Left renal pelvis (tissue), 4 donors: ENCODE data around the gene DNAH11. TPM values are rescaled to one million over a fixed set of nuclear protein-coding genes. Genes with fewer than 3 reads are reported as not detected.
A peak's percentile ranks its signal among the peaks of the same experiment; 100 is the strongest.
"Not testable (repeated sequence)": the region's sequence is repeated elsewhere in the genome, so short reads cannot be mapped to it uniquely, and the experiment has no call there.

Experiments used
- DNase-seq, 4 donors: peaks; one replicate each; pipeline ENCODE4 v3.0.0-alpha.2; 2013; ENCODE audit warnings: low read depth in 4 of 4, low spot score in 3 of 4
- polyA plus RNA-seq, 4 donors: library from polyadenylated mRNA; unstranded; fragments of 120-200 nt; gene quantifications; one replicate each; pipeline ENCODE4 v1.2.1, GENCODE V29; 2013; ENCODE audit not compliant: insufficient read length in 4 of 4

DNAH11 gene
- polyA plus RNA-seq, 4 donors, result 2.3 to 23.3 (median 3.2) TPM

DNA sequence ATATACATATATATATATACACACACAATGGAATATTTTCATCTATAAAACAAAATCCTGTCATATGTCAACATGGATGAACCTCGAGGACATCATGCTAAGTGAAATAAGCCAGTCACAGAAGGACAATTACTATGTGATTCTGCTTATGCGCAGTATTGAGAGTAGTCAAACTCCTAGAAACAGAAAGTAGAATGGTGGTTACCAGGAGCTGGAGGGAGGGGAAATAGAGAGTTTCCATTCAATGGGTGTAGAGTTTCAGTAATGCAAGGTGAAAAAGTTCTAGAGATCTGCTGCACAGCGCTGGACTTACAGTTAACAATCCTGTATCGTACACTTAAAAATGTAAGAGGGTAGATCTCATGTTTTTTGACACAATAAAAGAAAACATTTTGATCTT is 221.0 kb downstream of the DNAH11 start:
- DNase-seq, result no peak

DNA sequence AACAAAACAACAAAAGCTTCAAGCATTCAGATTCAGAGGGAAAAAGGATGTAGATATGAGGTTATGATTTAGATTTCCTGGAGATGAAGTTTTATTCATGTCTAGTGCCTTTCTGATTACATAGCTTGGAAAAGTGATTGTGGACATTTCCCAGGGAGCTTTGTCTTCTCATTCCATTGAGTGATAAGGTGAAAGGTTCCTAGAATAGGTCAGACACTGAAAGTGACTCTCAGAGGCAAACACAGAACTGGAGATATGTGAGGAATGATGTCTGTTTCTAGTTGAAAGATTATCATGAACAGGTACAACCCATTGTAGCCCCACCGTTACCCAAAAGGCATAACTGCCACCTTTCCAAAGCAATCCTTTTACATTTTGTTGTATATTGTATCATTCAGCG is 223.4 kb downstream of the DNAH11 start:
- no peak for DNase-seq

DNA sequence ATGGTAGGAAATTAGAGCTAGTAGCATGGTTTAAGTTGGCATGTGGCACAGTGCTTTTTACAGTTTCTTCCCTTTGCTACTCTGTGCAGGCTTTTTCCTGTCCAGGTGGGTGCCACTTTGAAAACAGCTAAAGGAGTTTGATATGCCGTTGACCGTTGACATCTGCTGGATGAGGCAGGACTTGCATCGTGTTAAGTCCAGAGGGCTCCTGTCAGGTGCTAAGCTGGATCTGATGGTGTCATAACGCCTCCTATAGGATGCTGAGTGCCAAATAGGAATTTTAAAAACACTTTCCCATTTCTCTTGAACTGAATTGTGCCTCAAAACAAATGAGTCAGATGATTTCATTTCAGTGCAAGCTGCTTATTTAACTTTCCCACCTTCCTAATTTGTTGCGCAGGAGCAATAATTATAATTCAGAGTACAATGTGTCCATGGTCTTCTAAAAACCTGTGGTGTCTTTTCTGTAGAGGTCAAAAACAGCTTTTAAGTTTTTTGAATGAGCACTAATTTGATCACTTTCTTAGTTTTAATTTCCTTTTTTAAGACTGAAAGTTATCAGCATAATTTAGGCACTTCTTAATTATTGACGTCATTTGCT is 224.6 kb downstream of the DNAH11 start:
- DNase-seq, result peak in 3 of 4 donors; percentile 61 to 76 (median 68)

DNA sequence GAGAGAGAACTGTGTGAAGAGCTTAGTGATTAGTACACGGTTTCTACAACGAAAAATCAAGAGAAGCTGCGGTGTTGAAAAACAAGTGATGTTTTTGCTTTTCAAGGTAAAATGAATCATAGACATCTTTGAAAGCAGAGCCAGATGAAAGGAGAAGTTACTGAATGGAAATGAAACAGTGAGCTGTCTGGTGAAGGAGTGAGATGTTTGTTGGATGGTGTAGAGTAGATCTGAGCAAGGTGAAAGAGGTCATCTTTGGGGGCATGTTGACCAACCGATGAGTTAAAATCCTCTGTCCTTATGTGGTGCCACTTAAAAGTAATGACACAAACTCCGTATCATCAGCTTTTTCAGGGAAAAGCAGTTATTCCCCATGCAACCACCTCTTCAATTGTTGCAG is 225.4 kb downstream of the DNAH11 start:
- no peak for DNase-seq

DNA sequence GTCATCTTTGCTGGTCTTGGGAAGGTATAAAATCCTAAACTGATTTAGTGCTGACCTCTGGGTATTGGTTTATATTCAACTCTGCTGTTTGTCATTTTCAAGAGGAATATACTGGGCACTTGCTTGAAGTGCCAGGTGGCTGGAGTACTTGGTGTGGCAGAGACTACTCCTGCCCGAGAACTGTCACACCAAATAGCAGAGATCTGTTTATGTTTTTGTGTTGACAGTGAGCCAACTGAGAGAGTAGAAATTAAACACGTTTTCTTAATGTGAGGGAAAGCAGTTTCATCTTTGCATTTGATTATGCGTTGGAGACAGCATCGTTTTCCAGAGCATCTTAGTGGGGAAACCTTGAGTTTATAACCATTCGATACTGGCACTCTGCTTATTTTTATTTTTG is 228.4 kb downstream of the DNAH11 start:
- no peak for DNase-seq

DNA sequence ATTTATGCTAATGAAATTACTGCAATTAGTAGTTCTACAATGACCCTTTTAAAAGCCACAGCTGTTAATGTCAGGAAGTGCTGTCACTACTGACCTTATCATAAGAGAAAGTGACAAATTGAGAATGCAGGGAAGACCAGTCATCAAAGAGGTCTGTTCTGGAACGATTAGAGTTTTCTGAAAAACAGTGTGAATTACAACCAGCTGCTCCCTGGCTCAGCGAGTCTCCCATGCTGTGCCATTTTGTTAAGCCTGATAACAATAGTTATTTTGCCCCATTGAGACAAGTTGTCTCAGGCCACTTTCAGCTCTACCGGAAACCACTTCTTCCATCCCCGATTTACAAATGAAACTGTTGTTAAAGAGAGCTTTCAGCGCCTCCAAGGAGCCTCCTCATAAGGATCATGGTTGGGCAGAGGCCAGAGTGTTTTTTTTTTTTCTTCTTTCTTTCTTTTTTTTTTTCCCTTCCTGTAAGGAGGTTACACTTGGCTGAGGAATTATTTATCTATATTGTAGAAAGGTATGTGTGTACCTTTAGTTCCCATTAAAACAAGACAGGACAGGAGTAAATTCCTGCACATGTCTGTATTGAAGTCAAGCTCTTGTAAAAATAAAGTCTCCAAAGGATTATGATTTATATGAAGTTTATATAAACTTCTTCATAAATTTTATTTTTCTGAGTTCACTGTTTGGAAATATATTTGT is 229.2 kb downstream of the DNAH11 start:
- no peak for DNase-seq

DNA sequence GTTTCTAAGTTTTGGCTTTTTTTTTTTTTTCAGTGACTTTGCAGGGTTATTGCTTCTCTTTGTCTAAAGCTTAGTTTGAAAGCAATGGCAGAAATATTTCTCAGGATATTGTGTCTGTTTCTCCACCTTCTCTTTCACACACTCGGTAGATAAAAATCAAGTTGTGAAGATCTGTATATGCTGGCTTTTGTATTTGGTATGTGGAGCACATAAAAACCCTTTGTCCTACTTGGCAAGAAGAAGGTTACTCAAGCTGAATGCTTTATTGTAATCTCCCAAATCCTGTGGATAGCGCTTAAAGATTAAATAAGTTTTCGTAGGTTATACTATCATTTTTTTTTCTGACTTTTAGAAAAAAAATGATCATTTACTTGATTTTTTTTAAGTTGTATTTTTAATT is 230.5 kb downstream of the DNAH11 start:
- no peak for DNase-seq

DNA sequence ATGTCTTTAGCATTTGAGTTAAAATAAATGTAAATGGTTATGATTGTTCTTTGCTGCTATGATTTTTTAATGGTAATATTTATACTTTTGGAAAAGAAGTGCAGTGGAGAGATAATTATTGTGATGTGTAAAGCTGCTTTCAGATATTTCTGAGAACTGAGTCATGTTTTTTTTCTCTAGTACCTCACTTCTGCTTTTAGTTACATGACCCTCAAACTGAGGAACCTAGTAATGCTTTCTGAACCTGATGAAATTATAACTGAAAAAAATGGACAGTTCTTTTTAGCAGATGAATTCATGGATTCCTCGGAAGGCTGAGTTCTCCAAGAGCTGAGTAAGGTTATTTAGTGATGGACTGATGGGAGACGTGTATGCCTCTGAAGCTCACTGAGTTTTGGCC is 235.1 kb downstream of the DNAH11 start:
- no peak for DNase-seq

DNA sequence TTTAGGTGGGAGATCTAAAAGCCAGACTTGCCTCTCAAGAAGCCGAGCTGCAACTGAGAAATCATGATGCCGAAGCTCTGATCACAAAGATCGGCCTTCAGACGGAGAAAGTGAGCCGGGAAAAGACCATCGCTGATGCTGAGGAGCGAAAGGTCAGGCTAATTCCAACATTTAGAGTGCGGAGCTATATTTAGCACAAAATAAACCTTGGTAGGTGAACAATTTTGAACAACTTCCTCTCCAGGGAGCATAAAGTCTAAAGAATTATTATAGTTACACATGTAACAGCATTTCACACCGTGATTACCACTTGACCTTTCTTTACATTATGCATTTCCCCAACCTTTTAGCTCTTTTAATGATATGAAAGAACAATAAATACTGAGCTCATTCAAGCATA is 236.1 kb downstream of the DNAH11 start:
- no peak for DNase-seq

DNA sequence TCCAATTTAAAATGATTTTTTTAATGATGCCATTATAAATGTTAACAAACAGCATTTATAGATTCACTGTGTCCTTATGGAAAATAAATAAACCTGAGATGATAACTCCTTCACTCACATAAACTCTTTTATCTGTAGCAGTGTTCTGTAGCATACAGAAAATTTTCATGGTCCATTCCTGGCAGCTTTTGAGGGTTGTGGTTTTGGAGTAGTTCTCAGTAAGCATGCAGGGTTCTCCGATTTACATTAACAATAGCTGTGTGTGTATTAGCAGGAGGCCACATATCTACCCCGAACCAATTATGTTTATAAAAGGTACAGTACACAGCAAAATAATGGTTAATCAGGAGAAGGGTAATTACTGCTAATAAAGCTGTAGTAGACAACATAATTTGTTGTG is 240.2 kb downstream of the DNAH11 start:
- no peak for DNase-seq

DNA sequence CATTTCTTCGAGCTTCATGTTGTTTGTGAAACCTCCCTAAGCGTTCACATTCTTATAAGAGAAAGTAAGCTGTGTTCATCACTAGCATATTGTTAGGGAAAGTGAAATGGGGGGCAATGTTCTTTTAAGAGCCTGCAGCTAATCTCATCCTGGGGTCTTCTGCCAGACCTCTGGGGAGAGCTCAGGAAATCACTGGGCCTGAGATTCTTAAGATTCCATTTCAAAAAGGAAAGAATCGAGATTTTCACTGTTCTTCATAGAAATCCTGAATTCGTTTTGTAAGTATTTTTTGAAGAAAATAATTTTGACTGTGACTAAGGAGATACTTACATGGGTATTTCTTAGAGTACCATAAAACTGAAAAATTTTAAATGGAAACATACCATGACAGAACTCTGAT is 242.2 kb downstream of the DNAH11 start:
- DNase-seq, result no peak

DNA sequence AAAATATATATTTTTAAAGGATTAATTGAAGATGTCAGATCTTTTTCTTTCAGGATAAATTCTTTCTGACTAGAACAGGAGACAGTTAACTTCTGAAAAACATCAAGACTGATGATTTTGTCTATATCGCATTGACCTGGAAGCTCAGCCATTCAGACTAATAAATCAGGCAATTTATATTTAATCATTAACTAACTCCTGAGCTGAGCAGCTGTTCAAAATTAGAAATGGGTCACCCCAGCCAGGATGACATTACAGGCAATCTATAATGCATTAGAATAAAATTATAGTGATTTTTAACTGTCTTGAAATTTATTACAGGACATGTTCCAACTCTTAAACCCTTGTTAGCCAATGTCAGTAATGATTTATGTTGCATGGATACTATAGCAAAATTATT is 263.0 kb downstream of the DNAH11 start:
- DNase-seq, result no peak

DNA sequence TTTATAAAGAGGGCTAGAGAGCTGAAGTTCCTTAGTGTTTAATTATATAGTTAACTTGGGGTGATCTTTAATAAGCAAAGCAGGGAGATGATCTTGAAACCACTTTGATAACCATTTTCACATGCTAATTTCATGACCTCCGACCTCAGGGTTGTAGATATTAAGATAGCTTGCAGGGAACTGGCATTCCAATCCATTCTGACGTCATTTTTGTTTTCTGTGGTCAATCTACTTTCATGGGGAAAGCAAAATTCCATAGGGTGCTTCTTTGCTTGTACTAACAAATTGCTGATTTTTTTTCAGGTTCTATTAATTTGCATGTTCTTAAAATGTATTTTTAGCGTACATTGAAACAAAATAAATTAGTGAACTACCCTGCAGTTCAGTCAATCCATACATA is 263.5 kb downstream of the DNAH11 start:
- no peak for DNase-seq

DNA sequence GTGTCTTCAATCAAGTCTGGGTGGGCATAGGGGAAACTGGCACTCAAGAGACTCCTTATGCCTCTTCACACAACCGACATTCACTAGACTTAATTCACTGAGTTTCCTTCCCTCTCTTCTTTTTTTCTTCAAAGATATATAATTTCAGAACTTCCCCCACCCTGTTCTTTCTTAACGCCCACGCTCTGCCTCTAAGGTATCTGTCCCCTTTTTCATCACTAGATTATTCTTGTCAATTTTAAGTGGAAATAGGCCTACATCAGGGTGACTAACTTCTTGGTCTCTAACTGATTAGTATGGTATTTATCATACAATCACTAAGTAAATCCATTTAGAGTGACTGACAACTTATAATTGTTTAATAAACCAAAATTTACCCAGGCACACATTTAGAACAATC is 276.2 kb downstream of the DNAH11 start:
- no peak for DNase-seq

DNA sequence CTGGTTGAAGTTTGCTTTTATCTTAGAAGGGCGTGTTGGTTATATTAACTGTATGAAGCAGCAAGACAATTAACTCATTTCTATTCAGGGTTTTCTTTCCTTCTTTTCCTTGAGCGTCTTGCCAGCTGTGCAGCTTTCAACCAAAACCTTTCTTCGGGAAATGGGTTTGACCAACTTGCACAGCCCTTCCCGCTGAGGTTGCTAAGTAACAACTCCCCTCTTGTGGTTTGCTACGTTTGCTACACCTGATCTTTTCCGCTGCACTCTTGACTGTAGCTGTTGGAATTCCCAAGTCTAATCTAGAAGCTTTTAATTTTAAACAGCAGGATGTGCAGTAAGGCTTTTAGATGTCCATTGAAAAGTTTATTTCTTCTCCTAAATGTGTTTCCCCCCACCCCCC is 286.0 kb downstream of the DNAH11 start:
- no peak for DNase-seq

DNA sequence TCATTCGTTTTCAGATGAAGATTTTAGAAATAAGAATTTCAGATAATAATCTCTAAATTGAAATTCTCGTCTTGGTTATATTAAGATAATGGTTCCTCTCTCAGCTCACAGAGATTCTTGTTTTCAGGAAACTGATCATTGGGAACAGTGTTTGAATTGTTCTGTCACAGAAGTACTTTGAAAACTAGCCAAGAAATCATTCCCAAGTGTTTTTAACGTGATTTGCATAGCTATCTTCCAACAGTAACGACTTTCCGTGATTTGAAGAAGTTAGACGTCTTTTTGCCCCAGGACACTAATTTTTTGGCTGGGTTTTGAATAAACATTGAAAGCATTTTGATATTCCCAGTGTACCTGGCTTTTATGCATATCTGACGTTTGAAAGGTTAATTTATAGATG is 286.9 kb downstream of the DNAH11 start:
- DNase-seq, result no peak

DNA sequence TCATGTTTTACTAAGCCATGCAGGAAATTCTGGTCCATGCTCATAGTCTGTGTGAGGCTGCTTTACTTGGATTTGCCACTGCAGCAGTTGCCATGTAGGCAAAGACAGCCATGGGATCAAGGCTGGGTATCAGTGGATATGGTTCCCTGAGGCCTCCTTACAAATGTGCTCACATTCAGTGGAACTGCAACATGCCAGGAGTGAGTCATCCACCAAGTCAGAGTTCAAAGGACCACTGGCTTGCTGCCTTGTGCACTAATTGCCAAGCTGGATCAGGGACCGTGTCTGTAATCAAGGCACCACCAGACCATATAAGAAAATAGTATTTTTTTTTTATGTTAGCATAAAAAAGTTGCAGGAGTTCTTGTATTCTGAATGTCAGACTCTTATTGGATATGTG is 301.9 kb downstream of the DNAH11 start:
- no peak for DNase-seq

DNA sequence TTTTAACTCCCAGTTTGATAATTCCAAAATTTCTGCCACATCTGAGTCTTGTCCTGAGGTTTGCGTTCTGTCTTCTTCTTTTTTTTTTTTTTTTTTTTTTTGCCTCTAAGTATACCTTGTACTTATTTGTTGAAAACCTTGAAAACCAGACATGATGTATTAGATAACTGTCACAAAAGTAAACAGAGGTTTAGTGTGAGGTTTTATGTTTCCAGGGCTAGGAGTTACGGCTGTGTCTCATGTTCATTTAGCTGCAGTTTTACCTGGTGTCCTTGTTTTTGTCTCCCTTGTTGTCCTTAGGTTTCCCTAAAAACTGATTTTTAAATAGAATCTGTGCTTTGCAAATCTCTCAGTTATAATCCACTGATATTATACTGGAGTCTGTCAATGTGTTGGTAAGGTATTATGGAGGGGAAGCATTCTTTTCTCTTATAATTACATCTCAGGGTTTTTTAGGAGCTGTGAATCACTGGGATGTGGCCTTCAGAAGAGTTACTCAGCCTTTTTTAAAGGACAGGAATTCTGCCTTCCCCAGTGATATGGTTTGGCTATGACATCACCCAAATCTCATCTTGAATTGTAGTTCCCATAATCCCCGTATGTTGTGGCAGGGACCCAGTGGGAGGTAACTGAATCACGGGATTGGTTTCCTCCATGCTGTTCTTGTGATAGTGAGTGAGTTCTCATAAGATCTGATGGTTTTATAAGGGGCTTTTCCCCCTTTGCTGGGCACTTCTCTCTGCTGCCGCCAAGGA is 307.9 kb downstream of the DNAH11 start:
- no peak for DNase-seq

DNA sequence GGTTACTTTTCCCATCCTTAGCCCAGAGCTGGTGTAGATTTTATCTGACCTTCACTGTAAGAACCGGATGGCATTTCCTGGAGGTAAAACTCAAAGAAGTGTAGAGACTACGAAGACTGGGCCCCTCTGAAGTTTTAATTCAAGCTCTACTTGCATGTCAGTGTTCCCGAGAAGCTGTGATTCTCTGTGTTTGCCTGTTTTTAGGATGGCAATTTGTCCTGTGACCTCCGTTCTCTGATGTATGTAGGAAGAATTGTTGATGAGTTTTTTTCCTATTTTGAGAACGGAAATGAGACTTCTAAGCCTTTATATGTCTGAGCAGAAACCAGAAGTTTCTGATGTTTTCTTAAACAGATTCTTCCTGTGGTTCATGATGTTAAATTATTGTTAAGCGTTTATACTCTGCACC is 308.7 kb downstream of the DNAH11 start:
- DNase-seq, result no peak

DNA sequence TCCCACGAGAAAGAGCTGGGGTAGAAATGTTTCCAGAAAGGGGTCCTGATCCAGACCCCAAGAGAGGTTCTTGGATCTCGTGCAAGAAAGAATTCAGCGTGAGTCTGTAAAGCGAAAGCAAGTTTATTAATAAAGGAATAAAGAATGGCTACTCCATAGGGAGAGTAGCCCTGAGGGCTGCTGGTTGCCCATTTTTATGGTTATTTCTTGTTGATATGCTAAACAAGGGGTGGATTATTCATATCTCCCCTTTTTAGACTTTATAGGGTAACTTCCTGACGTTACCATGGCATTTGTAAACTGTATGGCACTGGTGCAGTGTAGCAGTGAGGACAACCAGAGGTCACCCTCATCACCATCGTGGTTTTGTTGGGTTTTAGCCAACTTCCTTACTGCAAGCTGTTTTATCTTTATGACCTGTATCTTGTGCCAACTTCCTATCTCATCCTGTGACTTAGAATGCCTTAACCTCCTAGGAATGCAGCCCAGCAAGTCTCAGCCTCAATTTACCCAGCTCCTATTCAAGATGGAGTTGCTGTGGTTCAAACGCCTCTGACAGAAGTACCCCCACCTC is 322.9 kb downstream of the DNAH11 start:
- DNase-seq, result not testable (repeated sequence)

DNA sequence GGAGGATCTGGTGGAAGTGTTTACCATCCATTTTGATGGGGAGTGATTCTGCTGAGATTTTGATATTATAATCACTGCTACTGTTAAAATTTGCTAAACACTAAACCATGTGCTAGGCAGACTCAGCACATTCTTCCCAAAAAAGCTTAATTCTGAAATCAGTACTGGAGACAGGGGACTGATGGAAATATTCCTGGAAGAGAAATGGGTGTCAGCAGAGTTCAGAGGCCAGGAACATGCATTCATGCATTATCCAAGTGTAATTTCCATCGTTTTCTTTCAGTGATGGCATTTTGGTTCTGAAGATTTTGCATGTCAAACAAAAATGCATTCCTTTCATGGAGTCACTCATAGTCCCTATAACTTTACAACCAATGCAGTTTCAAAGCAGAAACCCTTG is 323.9 kb downstream of the DNAH11 start:
- no peak for DNase-seq

DNA sequence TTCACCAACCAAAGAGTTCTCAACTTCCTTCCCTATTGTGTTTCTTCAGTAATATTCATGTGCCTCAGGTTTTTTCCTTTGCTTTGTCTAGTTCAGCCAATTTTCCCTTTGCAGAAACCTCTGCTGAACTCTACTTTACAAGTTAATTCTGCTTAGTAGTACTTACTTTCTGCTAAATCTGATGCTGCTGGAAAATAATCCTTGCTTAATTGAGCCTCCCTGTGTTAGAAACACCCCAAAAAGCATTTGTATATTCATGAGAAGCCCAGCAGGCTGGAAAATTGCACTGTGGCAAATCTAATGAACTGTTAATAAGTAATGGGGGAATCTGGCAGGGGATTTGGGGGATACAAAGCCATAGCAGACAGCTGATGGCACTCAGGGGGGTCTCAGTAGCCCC is 324.4 kb downstream of the DNAH11 start:
- no peak for DNase-seq
